HG03571 (cell line): ENCODE data around the gene SPDL1.
A peak's percentile ranks its signal among the peaks of the same experiment; 100 is the strongest.
"Not testable (repeated sequence)": the region's sequence is repeated elsewhere in the genome, so short reads cannot be mapped to it uniquely, and the experiment has no call there.

Experiments
- ATAC-seq: cut with Tn5 transposase; IDR thresholded peaks from one replicate; pipeline ENCODE4 v1.9.1; 2021; ENCODE audit not compliant: unreplicated experiment

The SPDL1 gene

DNA sequence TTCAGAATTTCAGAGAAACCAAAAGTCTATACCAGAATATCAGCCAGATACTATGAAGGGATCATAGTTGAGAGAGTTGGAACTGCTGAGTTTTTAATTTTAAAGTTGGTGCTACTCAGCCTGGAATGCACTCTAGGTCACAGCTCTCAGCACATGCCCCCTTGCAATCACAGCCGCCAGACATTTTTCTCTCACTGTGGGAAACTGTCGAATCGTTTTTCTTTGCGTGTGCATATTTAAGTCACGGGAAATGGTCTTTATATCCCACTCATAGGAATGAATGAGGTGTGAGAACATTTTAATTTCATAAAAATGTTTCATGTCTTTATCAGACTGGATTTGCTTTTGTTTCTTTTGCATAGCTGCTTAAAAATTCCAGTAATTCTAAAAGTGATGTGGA is 12.2 kb upstream of the SPDL1 start:
- ATAC-seq, result no peak

DNA sequence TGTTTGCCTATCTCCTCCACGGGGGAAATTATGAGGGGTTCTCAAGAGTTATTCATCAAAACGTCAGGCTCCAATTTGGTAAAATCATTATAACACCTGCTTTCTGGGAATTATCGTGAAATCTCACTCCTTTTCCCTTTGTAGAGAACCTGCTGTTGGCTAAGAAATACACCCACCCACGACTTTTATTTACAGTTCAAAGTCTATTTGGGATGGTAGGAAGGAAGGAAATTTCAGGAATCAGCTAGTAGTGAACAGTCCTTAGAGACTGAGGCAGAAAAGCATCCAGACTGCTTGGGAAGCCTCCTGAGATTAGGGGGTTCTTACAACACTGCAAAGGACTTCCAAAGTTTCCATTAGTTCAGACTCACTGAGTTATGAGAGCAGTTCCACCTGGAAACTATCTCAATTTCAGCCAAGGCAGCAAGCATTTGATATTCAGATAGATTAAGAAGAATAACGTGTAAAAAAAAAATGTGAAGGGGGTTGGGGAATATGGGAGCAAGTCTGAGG is 9.4 kb upstream of the SPDL1 start:
- ATAC-seq, result no peak

DNA sequence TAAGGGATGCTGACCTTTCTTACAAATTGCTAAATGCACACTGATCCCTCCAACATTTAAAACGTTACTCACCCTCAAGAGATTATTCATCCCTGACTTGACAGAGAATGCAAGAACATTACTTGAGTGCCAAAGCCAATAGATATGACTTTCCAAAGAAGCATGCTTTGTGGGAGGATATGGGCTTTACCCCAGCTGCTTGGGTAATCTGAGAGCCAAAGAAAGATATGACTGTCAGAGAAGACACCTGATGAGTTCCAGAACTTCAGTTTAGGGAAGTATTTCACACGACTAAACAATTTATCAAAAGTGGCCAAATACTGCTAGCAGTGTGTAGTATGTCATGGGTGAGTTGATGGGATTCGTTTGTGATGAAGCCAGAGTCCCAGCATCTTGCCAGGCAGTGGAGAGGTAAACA is 7.4 kb upstream of the SPDL1 start:
- no peak for ATAC-seq

DNA sequence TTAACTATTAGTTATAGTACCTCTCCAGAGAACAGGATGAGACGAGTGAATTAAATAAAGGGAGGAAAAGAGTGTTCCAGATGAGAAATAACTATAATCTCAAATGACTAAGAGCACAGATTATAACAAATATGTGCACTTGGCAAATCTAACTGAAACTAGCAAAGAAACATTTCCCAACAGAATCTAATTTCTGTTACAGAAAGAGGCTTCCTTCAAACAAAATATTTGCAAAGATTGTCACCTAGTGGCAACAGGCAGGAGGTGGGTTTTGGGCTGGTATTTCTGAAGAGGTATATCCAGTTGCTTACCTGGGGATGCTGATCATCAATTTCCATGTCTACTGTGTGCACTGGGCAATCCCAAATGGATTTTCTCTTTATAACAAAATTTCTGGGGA is 5.6 kb upstream of the SPDL1 start:
- ATAC-seq, result no peak

DNA sequence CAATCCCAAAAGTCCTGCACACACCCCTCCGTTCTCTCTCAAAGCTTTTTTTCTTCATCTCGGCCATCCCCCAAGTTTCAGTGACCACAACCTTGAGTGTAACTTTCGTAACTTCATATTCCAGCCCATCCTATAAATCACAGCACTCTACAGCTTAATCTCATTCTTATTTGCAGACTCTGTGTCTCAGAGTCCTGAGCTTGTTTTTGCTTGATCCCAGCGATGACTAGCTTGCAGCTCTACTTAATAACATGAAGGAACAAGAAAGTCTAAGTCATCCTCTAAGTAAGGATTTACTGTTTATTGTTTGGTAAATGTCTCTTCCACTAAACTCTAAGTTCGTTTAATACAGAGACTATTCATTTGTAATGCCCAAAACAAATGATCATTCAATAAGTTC is 2.6 kb upstream of the SPDL1 start:
- no peak for ATAC-seq

DNA sequence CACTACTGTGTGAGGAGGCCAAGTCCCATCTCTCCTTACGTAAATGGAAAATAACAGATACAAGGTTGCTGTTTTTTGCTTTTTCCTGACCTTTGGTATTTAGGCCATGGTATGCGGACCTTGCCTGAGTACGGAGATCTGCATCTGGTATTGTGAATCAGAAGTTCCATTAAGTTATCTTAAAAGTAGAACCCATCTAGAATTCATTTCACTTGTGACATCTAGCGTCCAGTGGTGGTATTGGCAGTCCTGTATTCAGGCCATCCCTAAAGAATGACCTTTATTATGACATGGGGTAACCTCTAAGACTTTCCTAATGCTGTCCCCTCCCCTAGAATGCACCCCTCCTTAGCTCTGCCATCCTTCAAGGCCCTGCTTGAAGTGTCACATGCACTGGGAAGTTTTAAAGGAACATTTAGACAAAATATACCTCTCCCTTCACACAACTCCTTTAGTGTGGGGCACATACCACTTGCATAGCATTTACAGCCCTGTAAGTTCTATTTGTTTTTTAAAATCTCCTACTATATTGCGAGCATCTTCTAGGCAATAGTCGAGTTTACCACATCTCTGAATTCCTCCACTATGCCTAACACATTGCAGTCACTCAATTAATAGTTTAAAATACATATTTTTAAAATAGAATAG is 1.9 kb upstream of the SPDL1 start:
- peak; percentile 49 for ATAC-seq

DNA sequence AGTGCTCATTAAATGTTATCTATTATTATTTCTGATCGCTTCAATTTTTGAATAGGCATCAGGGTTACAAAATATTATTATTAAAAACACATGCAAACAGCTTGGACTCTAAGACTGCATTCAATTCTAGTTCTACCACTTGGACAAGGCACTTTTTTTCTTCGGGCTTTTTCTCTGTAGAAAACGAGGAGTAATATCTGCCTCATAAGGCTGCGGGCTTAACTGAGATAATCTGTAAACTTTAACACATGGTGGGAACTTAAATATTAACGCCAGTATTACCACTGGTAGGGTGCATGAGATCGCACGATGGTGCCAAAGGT is 511 bp upstream of the SPDL1 start:
- ATAC-seq, result peak; percentile 40

DNA sequence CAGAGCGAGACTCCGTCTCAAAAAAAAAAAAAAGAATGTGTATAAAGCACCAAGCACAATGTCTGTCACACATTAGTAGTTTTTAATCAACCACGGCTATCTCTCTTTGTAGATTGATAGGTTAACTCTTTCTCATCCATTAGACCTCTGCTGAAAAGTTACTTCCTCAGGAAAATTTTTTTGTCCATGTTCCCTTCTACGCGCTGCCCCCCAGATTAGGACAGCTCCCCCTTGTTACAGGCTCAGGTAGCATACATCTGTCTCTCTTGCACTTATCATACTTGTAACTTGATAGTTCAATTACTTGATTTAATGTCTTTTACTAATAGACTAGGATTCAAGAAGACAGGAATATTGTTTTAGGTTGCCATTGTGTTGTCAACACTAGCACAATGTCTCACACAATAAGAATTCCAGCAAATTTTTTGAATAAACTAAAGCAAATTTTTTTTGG is 1.5 kb downstream of the SPDL1 start:
- ATAC-seq, result no peak

DNA sequence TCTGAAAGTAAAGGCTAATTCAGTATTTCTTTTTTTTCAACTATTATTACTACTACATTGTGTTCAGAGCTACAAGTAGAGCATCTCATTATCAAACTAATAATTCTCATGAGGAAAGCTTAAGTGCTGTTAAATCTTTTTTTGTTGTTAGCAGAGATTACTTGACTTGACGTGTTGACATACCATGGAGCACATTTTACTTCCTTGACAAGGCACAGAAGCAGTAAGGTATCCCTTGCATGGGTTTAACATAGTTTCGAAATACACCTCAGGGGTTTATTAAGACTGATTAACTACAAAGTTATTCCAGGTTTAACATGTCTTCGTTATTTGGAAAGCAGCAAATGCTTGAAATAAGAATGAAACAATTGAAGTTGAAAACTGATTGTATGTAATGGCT is 7.0 kb downstream of the SPDL1 start:
- ATAC-seq, result no peak

DNA sequence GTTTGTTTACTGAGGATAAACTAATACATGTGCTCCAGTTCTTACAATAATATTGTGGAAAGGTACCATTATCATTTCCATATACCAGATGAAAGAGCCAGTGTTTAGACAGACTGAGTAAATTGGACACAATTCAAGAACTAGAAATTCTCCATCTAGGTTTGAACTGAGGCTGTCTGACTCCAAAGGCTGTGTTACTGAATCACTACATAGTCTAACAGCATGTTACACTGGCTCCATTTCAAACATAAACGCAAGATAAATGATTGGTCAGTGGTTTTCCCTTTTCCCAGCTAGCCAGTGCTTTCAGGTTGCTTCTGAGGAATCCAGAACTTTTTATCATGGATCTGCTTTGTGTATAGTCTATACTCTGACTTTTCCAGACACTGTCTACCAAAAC is 8.1 kb downstream of the SPDL1 start:
- ATAC-seq, result no peak

DNA sequence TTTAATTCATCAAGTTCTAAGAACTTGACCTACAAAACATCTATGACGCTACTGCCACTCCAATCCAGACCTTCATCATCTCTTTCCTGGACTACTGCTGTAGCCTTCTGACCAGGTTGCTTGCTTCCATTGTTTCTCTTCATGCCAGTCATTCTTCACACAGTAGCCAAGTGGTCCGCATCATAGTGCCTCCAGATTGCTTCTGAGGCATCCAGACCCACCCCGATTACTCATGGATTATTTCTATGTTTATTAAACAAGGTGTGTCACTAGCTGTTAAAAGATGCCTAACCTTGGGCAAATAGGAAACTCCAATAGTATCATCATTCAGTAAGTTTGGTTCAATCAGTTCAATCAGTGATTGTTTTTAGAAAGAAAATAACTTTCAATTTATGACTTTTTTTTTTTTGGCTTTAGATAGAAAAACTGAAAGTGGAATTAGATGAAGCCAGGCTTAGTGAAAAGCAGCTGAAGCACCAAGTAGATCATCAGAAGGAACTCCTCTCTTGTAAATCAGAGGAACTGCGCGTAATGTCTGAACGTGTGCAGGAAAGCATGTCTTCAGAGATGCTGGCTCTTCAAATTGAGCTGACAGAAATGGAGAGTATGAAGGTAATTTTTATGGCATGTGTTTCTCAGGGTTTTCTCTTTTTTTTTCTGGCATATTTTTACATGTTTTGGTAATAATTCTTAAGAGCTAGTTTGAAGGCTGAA is 9.5 kb downstream of the SPDL1 start:
- ATAC-seq, result no peak

DNA sequence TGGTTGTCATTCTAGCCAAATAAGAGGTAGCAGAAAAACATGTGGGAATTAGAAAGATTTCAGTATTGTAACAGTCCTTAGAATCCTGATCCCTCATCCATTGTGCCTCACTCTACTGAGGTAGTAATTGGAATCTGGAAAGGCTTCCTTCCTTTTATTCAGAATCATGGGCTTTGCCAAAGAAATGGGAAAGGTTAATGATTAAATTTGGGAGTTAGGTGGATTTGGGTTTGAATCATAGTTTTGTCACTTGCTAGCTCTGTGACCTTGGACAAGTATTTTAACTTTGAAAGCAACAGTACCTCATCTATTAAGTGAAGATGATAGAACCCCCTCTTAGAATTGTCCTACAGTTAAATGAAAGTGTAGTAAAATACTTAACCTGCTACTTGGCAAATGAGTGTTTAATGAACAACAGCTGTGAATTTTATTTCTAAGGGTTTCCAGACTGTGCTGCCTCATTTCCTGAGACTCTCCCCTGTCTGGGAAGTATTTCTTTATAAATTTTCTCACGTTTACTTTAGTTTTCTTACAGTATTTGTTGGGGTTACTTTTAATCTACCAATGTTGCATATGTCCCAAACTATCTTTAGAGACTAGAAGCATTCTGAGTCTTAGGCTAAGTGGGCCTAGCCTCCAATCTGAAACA is 11.7 kb downstream of the SPDL1 start:
- no peak for ATAC-seq

DNA sequence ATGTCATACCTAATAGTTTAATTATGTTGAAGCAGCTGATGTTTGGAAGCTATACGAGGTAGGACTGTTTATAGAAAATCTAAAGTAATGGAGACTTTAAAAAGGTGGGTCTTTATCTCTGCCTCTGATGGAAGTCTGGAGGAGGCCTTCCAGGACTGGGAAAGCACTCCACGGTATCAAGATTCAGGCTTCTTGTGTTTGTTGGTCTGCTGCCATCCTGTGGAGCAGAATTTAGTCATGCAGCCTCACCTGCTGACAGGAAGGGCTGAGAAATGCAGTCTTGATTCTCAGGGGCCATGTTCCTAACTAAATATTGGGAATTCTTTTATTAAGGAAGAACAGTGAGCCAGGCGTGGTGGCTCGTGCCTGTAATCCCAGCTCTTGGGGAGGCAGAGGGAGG is 15.9 kb downstream of the SPDL1 start:
- no peak for ATAC-seq

DNA sequence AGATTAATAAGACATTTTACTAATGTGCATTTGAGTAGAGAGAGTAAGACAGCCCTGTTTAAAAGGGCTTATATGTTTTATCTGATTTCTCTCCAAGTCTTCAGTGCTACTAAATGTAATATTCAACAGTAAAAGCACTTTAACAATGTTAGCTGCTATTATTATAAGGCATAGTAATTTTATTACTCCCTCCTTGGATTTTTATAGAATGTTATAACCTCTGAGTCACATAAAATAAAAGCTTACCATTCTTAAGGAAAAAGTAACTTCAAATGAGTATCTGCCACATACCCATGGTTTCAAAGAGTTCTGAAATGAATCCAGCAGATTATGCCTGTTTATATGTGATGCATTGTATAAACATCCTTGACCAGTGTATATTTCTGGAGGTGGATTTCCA is 19.0 kb downstream of the SPDL1 start:
- no peak for ATAC-seq

DNA sequence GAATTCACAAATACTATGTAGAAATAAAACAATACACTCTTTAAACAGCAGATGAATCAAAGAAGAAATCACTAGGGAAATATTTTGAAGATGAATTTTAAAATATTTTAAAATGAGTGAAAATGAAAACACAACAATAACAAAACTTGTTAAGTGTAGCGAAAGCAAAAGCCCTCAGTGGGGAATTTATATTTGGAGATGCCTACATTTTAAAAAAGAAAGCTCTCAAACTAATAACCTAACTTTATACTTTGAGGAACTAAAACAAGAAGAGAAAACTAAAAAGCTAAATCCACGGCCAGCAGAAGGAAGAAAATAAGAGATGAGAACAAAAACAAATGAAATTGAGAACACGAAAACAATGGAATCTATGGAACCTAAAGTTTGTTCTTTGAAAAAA is 22.7 kb downstream of the SPDL1 start:
- ATAC-seq, result no peak

DNA sequence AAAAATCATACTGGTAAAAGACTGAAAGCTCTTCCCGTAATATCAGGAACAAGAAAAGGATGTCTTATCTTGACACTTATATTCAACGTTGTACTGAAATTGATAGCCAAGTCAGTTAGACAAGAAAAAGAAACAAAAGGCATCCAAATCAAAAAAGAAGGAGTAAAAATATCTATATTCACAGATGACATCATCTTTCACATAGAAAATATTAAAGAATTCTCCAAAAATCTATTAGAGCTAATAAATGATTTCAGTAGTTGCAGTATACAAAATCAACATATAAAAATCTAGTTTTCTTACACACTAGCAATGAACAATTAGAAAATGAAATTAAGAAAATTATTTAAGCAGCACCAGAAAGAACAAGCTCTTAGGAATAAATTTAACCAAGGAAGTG is 24.3 kb downstream of the SPDL1 start:
- no peak for ATAC-seq

DNA sequence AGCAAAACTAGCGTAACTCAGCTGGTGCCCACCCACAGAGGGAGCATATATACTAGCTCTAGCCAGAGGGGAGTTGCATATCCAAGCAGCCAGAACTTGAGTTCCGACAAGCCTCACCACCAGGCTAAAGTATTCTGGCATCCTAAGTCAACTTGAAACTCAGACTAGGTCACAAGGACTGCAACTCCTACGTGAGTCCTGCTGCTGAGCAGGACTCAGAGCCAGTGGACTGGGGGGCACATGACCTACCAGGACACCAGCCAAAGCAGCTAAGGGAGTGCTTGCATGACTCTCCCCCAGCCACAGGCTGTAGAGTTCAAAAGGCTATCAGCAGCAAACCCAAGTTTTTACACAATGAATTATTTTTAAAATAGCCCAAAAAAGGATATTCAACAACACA is 26.1 kb downstream of the SPDL1 start:
- no peak for ATAC-seq

DNA sequence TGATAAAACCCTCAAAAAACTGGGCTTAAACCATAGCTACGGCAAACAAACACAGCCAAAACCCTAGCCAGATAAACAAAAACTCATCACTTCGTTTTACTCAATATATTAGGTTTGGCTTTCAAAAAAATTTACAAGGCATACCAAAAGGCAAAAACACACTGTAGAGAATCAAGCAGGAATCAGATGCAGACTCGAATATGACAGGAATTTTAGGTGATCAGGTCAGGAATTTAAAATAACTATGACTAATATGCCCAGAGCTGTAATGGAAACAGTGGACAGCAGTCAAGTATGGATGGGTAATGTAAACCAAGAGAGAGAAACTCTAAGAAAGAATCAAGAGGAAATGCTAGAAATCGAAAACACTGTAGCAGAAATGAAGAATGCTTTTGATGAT is 27.0 kb downstream of the SPDL1 start:
- ATAC-seq, result no peak

DNA sequence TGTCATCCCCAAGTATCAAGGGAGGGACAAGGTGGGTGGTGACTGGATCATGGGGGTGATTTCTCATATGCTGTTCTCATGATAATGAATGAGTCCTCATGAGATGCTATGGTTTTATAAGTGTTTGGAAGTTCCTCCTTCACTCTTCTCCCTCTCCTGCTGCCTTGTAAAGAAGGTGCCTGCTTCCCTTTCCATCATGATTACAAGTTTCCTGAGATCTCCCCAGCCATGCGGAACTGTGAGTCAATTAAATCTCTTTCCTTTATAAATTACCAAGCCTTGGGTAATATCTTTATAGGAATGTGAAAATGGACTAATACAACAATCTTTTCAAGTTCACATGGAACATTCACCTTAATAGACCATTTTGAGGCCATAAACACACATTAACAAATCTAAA is 32.0 kb downstream of the SPDL1 start:
- no peak for ATAC-seq

DNA sequence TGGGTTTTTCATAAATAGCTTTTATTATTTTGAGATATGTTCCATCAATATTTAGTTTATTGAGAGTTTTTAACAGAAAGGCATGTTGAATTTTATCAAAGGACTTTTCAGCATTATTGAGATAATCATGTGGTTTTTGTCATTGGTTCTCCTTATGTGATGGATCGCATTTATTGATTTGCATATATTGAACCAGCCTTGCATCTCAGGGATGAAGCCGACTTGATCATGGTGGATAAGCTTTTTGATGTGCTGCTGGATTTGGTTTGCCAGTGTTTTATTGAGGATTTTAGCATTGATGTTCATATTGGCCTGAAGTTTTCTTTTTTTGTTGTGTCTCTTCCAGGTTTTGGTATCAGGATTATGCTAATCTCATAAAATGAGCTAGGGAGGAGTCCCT is 40.7 kb downstream of the SPDL1 start:
- not testable (repeated sequence) for ATAC-seq

DNA sequence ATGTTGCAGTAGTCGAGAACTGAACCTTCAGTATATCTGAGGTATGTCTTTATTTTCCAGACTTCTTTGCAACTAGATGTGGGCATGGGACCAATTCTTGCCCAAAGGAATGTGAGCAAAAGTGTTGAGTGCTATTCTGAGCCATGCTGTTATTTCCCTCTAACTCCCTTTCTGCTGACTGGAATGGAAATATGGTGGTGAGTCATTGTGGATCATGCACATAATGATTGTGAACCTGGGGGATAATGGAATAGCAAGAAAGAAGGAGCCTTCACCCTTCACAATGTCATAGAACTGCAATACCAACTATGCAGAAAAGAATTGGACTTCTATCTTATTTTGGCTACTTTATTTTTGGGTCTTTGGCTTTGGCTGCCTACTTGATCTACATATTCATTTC is 43.2 kb downstream of the SPDL1 start:
- no peak for ATAC-seq

DNA sequence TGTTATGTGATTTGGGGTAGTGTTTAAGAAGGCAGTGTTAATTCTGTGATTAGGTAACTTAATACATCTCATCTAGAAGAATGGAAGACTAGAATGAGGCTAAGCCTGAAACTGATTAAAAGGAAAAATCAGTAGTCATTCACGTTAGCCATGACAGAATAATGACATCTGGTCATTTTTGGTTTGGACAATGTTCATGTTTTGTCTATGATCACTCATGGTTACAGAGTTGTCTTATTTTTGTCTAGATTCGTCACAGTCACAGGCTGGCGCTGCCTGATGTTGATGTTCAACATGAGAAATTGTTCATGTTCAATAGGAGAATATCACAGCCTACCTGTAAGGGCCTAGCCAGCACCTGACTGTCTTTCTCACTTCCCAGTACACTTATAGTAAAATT is 44.0 kb downstream of the SPDL1 start:
- ATAC-seq, result no peak
